Measurements from ENCODE around the gene FBN2.
"Not testable (repeated sequence)": the region's sequence is repeated elsewhere in the genome, so short reads cannot be mapped to it uniquely, and the experiment has no call there.

FBN2 gene

GRCh38 chr5:128478386-128479368 is 59.4 kb downstream of the FBN2 start:
- TF ChIP-seq POLR2A (IDR thresholded peaks at IDR 0.05; ENCODE audit: low read length) (no peak), GATA1 (IDR thresholded peaks at IDR 0.05; ENCODE audit: low read depth, low read length) (no peak)
- DNase-seq, result no peak

GRCh38 chr5:128477944-128478343 is 60.1 kb downstream of the FBN2 start:
- TF ChIP-seq GATA1 (IDR thresholded peaks at IDR 0.05; ENCODE audit: low read depth, low read length) (no peak), POLR2A (IDR thresholded peaks at IDR 0.05; ENCODE audit: low read length) (no peak)
- DNase-seq, result no peak

DNA sequence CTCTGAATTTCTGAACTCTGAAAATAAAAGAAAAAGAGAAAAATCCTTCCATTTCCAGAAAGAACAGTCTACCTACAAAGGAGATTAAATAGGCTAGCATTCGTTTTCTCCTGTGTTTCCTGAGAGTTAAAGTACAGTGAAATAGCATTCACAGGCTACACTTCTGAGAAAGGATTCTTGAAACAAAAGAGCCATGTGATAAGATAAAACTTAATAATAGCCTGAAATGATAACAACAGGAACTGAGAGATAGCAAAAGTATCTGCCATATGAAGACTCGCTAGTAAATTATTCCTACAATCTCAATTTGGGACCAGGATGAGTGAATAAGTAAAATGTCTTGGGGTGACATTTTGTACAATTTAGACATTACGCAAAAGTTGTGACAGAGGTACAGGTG is 62.4 kb downstream of the FBN2 start:
- TF ChIP-seq POLR2A (IDR thresholded peaks at IDR 0.05; ENCODE audit: low read length) (no peak), GATA1 (IDR thresholded peaks at IDR 0.05; ENCODE audit: low read depth, low read length) (no peak)

GRCh38 chr5:128472919-128473318 is 65.1 kb downstream of the FBN2 start:
- TF ChIP-seq POLR2A (IDR thresholded peaks at IDR 0.05; ENCODE audit: low read length) (no peak), GATA1 (IDR thresholded peaks at IDR 0.05; ENCODE audit: low read depth, low read length) (no peak)
- no peak for DNase-seq

More for the DNA sequence above, 62.4 kb downstream of the FBN2 start:
- DNase-seq, result no peak

DNA sequence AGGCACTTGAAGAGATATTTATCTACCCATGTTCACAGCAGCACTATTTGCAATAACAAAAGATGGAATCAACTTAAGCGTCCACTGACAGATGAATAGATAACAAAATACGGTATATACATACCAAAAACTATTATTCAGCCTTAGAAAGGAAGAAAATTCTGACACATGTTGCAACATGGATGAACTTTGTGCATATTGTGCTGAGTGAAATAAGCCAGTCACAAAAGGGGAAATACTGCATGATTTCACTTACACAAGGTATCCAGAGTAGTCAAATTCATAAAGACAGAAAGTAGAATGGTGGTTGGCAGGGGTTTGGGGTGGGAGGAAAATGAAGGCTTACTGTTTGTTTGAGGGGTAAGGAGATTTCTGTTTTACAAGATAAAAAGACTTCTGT is 66.0 kb downstream of the FBN2 start:
- DNase-seq, result no peak
- TF ChIP-seq POLR2A (IDR thresholded peaks at IDR 0.05; ENCODE audit: low read length), result no peak
- TF ChIP-seq GATA1 (IDR thresholded peaks at IDR 0.05; ENCODE audit: low read depth, low read length), result no peak

GRCh38 chr5:128470663-128471062 is 67.4 kb downstream of the FBN2 start:
- TF ChIP-seq POLR2A (IDR thresholded peaks at IDR 0.05; ENCODE audit: low read length), result no peak
- no peak for TF ChIP-seq GATA1 (IDR thresholded peaks at IDR 0.05; ENCODE audit: low read depth, low read length)

GRCh38 chr5:128469912-128470311 is 68.1 kb downstream of the FBN2 start:
- no peak for DNase-seq
- TF ChIP-seq POLR2A (IDR thresholded peaks at IDR 0.05; ENCODE audit: low read length), result no peak
- no peak for TF ChIP-seq GATA1 (IDR thresholded peaks at IDR 0.05; ENCODE audit: low read depth, low read length)

More at GRCh38 chr5:128470663-128471062, 67.4 kb downstream of the FBN2 start:
- no peak for DNase-seq

GRCh38 chr5:128466980-128467379 is 71.1 kb downstream of the FBN2 start:
- TF ChIP-seq POLR2A (IDR thresholded peaks at IDR 0.05; ENCODE audit: low read length), result no peak
- no peak for TF ChIP-seq GATA1 (IDR thresholded peaks at IDR 0.05; ENCODE audit: low read depth, low read length)
- DNase-seq, result no peak

DNA sequence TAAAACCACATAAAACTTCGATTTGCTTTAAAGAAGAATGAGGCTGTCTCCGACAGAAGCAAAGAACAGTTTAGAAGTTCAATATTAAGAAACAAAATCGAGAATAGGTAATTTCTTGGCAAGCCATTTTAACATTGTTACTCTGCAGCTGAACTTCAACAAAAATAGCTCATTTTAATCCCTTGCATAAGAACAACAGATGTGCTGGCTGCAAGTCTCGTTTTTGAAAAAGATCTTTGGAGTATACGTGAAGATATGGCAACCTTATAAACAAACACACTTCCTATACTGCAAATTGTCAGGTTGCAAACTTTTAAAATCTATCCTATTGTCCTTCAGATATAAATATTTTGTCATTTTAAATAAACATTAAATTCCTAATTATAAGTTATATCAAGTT is 71.5 kb downstream of the FBN2 start:
- no peak for DNase-seq
- TF ChIP-seq POLR2A (IDR thresholded peaks at IDR 0.05; ENCODE audit: low read length) (no peak), GATA1 (IDR thresholded peaks at IDR 0.05; ENCODE audit: low read depth, low read length) (no peak)

GRCh38 chr5:128464596-128464995 is 73.4 kb downstream of the FBN2 start:
- no peak for DNase-seq
- TF ChIP-seq GATA1 (IDR thresholded peaks at IDR 0.05; ENCODE audit: low read depth, low read length) (no peak), POLR2A (IDR thresholded peaks at IDR 0.05; ENCODE audit: low read length) (no peak)

DNA sequence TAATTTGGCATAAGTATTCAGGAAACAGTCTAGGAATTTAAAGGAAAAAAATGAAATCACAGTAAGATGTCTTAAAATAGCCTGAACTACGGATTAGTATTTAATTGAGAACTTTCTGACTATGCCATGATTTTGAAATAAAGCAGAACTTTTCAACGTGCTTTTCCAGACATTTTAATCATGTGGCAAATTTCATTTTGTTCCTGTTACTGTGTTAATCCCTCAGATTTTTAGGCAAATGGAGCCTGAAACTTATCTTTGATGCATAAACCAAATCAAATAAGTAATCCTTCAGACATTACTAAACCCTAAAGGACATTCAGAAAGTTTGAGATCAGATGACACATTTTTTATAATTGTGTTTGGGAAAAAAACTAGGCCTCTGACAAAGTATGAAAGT is 75.7 kb downstream of the FBN2 start:
- DNase-seq, result no peak

DNA sequence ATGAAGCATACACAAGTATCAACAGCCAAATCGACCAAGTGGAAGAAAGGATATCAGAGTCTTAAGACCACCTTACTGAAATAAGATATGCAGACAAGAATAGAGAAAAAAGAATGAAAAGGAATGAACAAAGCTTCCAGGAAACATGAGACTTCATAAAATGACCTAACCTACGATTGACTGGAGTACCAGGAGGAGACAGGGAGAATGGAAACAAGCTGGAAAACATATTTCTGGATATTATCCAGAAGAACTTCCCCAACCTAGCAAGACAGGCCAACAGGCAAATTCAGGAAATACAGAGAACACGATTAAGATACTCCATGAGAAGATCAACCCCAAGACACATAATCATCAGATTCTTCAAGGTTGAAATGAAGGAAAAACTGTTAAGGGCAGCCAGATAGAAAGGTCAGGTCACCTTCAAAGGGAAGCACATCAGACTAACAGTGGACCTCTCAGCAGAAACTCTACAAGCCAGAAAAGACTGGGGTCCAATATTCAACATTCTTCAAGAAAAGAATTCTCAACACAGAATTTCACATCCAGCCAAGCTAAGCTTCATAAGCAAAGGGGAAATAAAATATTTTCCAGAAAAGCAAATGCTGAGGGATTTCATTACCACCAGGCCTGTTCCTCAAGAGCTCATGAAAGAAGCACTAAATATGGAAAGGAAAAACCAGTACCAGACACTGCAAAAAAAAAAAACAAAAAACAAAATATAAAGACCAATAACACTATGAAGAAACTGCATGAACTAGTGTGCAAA is 80.7 kb downstream of the FBN2 start:
- DNase-seq, result not testable (repeated sequence)

More for the DNA sequence above, 75.7 kb downstream of the FBN2 start:
- TF ChIP-seq POLR2A (IDR thresholded peaks at IDR 0.05; ENCODE audit: low read length) (no peak), GATA1 (IDR thresholded peaks at IDR 0.05; ENCODE audit: low read depth, low read length) (no peak)

GRCh38 chr5:128455841-128456361 is 82.1 kb downstream of the FBN2 start:
- no peak for TF ChIP-seq POLR2A (IDR thresholded peaks at IDR 0.05; ENCODE audit: low read length)
- no peak for TF ChIP-seq GATA1 (IDR thresholded peaks at IDR 0.05; ENCODE audit: low read depth, low read length)
- DNase-seq, result no peak

- TF ChIP-seq GATA1 (IDR thresholded peaks at IDR 0.05; ENCODE audit: low read depth, low read length), result no peak
- no peak for TF ChIP-seq POLR2A (IDR thresholded peaks at IDR 0.05; ENCODE audit: low read length)
- DNase-seq, result no peak
These were observed 84.9 kb downstream of the FBN2 start for GRCh38 chr5:128453121-128453520.

- not testable (repeated sequence) for DNase-seq
These were observed 90.8 kb downstream of the FBN2 start for GRCh38 chr5:128447224-128447623.
